K562 (cell line): ENCODE data around the gene CCNT2. TPM values are rescaled to one million over a fixed set of nuclear protein-coding genes. Genes with fewer than 3 reads are reported as not detected.

Experiments
- BHLHE40 ChIP-seq: IDR thresholded peaks from 2 replicates; pipeline ENCODE4 v1.6.1; 2011; ENCODE audit warnings: low read length, improper control_type of control experiment
- CC2D1A ChIP-seq: fragments of 450-650 bp; IDR thresholded peaks from 2 replicates; pipeline ENCODE4 v1.6.1; 2017; ENCODE audit warnings: mild to moderate bottlenecking
- CREM ChIP-seq: IDR thresholded peaks from 2 replicates; pipeline ENCODE4 v1.6.1; 2014; ENCODE audit warnings: antibody characterized with exemption, low read depth
- CXXC5 ChIP-seq: fragments of 250-450 bp; sonication (Bioruptor Pico); IDR thresholded peaks from 2 replicates; pipeline ENCODE4 v1.8.0; 2022; ENCODE audit warnings: inconsistent platforms, mild to moderate bottlenecking, moderate library complexity
- E2F3 ChIP-seq: fragments of 250-450 bp; sonication (Bioruptor Pico); IDR thresholded peaks from 2 replicates; pipeline ENCODE4 v1.4.0; 2020; ENCODE audit warnings: mild to moderate bottlenecking
- GTF2E2 ChIP-seq: fragments of 200-800 bp; sonication (Bioruptor generic); IDR thresholded peaks from 2 replicates; pipeline ENCODE4 v1.6.1; 2016; ENCODE audit warnings: missing genetic modification characterization, missing compliant biosample characterization
- JUND ChIP-seq, 2 experiments: IDR thresholded peaks; 2 replicates in 1 of 2; 3 replicates in 1 of 2; pipeline ENCODE4 v1.6.1; 2011; ENCODE audit warnings: borderline replicate concordance in 2 of 2, low read depth in 2 of 2, low read length in 2 of 2, improper control_type of control experiment in 1 of 2, missing biosample characterization in 1 of 2, missing genetic modification characterization in 1 of 2, missing genetic modification reagents in 1 of 2
- L3MBTL2 ChIP-seq: fragments of 450-650 bp; IDR thresholded peaks from 2 replicates; pipeline ENCODE4 v1.6.1; 2016; ENCODE audit warnings: mild to moderate bottlenecking, moderate library complexity
- MGA ChIP-seq: fragments of 450-650 bp; IDR thresholded peaks from 2 replicates; pipeline ENCODE4 v1.6.1; 2016; ENCODE audit warnings: mild to moderate bottlenecking, moderate library complexity
- RB1 ChIP-seq: fragments of 450-650 bp; IDR thresholded peaks from 2 replicates; pipeline ENCODE4 v1.6.1; 2017; ENCODE audit warnings: low read depth, mild to moderate bottlenecking
- RCOR1 ChIP-seq, 2 experiments: IDR thresholded peaks; 2 replicates each; pipeline ENCODE4 v1.6.1; 2012; ENCODE audit warnings: low read depth in 2 of 2, low read length in 2 of 2, borderline replicate concordance in 1 of 2, improper control_type of control experiment in 1 of 2
- TCF3 ChIP-seq: sonication (generic); formaldehyde crosslinking; IDR thresholded peaks from 2 replicates; pipeline ENCODE4 v1.4.0; 2020; ENCODE audit warnings: mild to moderate bottlenecking, missing genetic modification reagents
- TCF7L2 ChIP-seq: fragments of 150-350 bp; IDR thresholded peaks from 2 replicates; pipeline ENCODE4 v1.6.1; 2016; ENCODE audit warnings: low read depth, mild to moderate bottlenecking, low read length, moderate library complexity
- YY1 ChIP-seq, 3 experiments: IDR thresholded peaks; 2 replicates each; pipeline ENCODE4 v1.6.1; 2011; ENCODE audit warnings: low read length in 2 of 3, mild to moderate bottlenecking in 2 of 3, moderate library complexity in 2 of 3, borderline replicate concordance in 1 of 3, control low read depth in 1 of 3, low read depth in 1 of 3; ENCODE audit not compliant: insufficient read depth in 3 of 3, insufficient replicate concordance in 2 of 3, control insufficient read depth in 1 of 3, insufficient read length in 1 of 3; ENCODE audit errors: extremely low read depth in 1 of 3
- ZNF12 ChIP-seq: sonication (generic); formaldehyde crosslinking; IDR thresholded peaks from 2 replicates; pipeline ENCODE4 v1.4.0; 2020; ENCODE audit warnings: mild to moderate bottlenecking, missing genetic modification reagents
- polyA plus RNA-seq, 8 experiments: library from polyadenylated mRNA; depleted of rRNA in 4 of 8; stranded (reverse) in 5 of 8; unstranded in 3 of 8; fragments of >200 nt; fragmentation: Nextera tagmentation in 2 of 8; fragmentation: Illumina TruSeq in 1 of 8; extraction: Ambion mirVana in 2 of 8; extraction: Trizol in 1 of 8; gene quantifications; 2 replicates each; pipeline versions ENCODE4 v1.2.1 to v1.2.3, GENCODE V29; 2011 to 2014; ENCODE audit warnings: inconsistent platforms in 1 of 8, missing spikeins in 1 of 8
- total RNA-seq, 7 experiments: library from RNA; depleted of rRNA in 6 of 7; stranded (reverse); fragments of >200 nt in 6 of 7; fragmentation: Illumina TruSeq in 2 of 7; extraction: Trizol in 2 of 7; gene quantifications; 2 replicates each; pipeline versions ENCODE4 v1.2.1 to v1.2.3, GENCODE V29; 2011 to 2021; ENCODE audit warnings: low replicate concordance in 1 of 7

CCNT2 gene
- total and polyA plus RNA-seq, 9 of the 15 experiments (the other 6 are each of a cell fraction or from before 2014, with no cell fraction given): 12.6 to 30.0 (median 22.7) TPM

GRCh38 chr2:135004005-135004746 lies 85.6 kb downstream of the CCNT2 start (continued):
- TF ChIP-seq JUND (IDR thresholded peaks at IDR 0.05; ENCODE audit: borderline replicate concordance, low read depth, low read length) (0 out of 2 replicates have a peak, but pooled peaks have one; percentile 5), JUND (tag; IDR thresholded peaks at IDR 0.05; ENCODE audit: borderline replicate concordance, low read depth, low read length) (no peak), RCOR1 (IDR thresholded peaks at IDR 0.05; ENCODE audit: borderline replicate concordance in 1 of 2, low read depth in 2 of 2, low read length in 2 of 2) (peak in 1 of 2 experiments; percentile 48; a peak in 1 of 4 replicates), GTF2E2 (tag) (no peak), CXXC5 (peak; percentile 35; the same call in 1 of the 2 replicates), E2F3 (CRISPR knock-in tag) (no peak), MGA (peak; percentile 69), RB1 (peak; percentile 29; the same call in 1 of the 2 replicates), YY1 (IDR thresholded peaks at IDR 0.05; ENCODE audit: borderline replicate concordance in 1 of 3, control insufficient read depth in 1 of 3, extremely low read depth in 1 of 3, insufficient read depth in 3 of 3, insufficient read length in 1 of 3, insufficient replicate concordance in 2 of 3, low read depth in 1 of 3, low read length in 2 of 3) (peak in 1 of 3 experiments; percentile 24), TCF7L2 (peak; percentile 34; the same call in 1 of the 2 replicates), TCF3 (CRISPR knock-in tag) (no peak), L3MBTL2 (peak; percentile 94), CREM (0 out of 2 replicates have a peak, but pooled peaks have one; percentile 4), CC2D1A (0 out of 2 replicates have a peak, but pooled peaks have one; percentile 21), ZNF12 (CRISPR knock-in tag) (0 out of 2 replicates have a peak, but pooled peaks have one; percentile 56), BHLHE40 (0 out of 2 replicates have a peak, but pooled peaks have one; percentile 12)
- TF ChIP-seq, all 486 proteins: peak for 28
